Endothelial cell of umbilical vein (primary cell): ENCODE measurements around the gene SORL1. TPM values are rescaled to one million over a fixed set of nuclear protein-coding genes. Genes with fewer than 3 reads are reported as not detected.
A peak's percentile ranks its signal among the peaks of the same experiment; 100 is the strongest.

Source experiments
- BruUV-seq: library from RNA; stranded (reverse); fragments of 400-500 nt; replicated peaks from 2 replicates; lab custom pipeline; 2021; lab: Mats Ljungman, UMichigan
- CTCF ChIA-PET: fragments of 300-600, 350-600 bp; sonication (Branson Sonifier 250); formaldehyde crosslinking; loops from one replicate; lab custom pipeline; 2021; ENCODE audit warnings: antibody characterized with exemption, inconsistent platforms; lab: Charles Lee
- POLR2A ChIA-PET: fragments of 300-600, 350-600 bp; sonication (Branson Sonifier 250); formaldehyde crosslinking; loops from one replicate; lab custom pipeline; 2021; ENCODE audit warnings: antibody characterized with exemption, inconsistent platforms; lab: Charles Lee
- DNase-seq: peaks from one replicate; pipeline ENCODE4 v3.0.0-alpha.2; 2011; ENCODE audit warnings: low read depth, low spot score
- FAIRE-seq: peaks from 2 replicates; lab custom pipeline; 2011; peaks lifted over from hg19 to GRCh38; lab: Jason Lieb, UNC
- H2AFZ ChIP-seq: 2 replicates; pipeline ENCODE4 v1.6.0; 2012; ENCODE audit warnings: low read depth, low read length, control low read depth, inconsistent platforms
- H3K27ac ChIP-seq: 2 replicates; pipeline ENCODE4 v1.5.1; 2011; ENCODE audit warnings: low read depth, mild to moderate bottlenecking, control low read depth, low read length, moderate library complexity; ENCODE audit not compliant: insufficient read depth
- H3K27me3 ChIP-seq, 2 experiments: 2 replicates each; pipeline versions ENCODE4 v1.6.0 to v1.6.1; 2011; ENCODE audit warnings: low read length in 2 of 2, mixed read lengths in 1 of 2; ENCODE audit not compliant: control insufficient read depth in 2 of 2, insufficient read depth in 2 of 2
- H3K36me3 ChIP-seq, 2 experiments: 2 replicates in 1 of 2; 3 replicates in 1 of 2; pipeline ENCODE4 v1.5.1; 2011; ENCODE audit warnings: low read length in 2 of 2, mild to moderate bottlenecking in 1 of 2, moderate library complexity in 1 of 2; ENCODE audit not compliant: control insufficient read depth in 2 of 2, insufficient read depth in 2 of 2; ENCODE audit errors: extremely low read depth in 1 of 2
- H3K4me1 ChIP-seq: 3 replicates; pipeline ENCODE4 v1.5.1; 2011; ENCODE audit warnings: mild to moderate bottlenecking, low read length; ENCODE audit not compliant: control insufficient read depth, insufficient read depth; ENCODE audit errors: extremely low read depth
- H3K4me2 ChIP-seq: 2 replicates; pipeline ENCODE4 v1.6.1; 2011; ENCODE audit warnings: low read length, control low read depth, mixed read lengths; ENCODE audit not compliant: insufficient read depth
- H3K4me3 ChIP-seq, 3 experiments: fragments of 200-600 bp in 1 of 3; sonication (generic), shearing (Covaris generic) in 1 of 3; replicated peaks in 1 of 3; 2 replicates each; pipeline ENCODE4 v1.5.1; 2011 to 2016; ENCODE audit warnings: control low read depth in 3 of 3, low read length in 3 of 3, mild to moderate bottlenecking in 2 of 3, inconsistent platforms in 1 of 3, low read depth in 1 of 3, moderate library complexity in 1 of 3; ENCODE audit not compliant: insufficient read depth in 1 of 3
- H3K79me2 ChIP-seq: 2 replicates; pipeline ENCODE4 v1.6.0; 2012; ENCODE audit warnings: low read length, inconsistent platforms; ENCODE audit not compliant: control insufficient read depth, insufficient read depth
- H3K9ac ChIP-seq: replicated peaks from 2 replicates; pipeline ENCODE3; 2011; ENCODE audit warnings: low read length, control low read depth; ENCODE audit not compliant: insufficient read depth; ENCODE audit errors: extremely low read depth
- H3K9me1 ChIP-seq: replicated peaks from 3 replicates; pipeline ENCODE4 v1.6.0; 2011; ENCODE audit warnings: mild to moderate bottlenecking, low read length; ENCODE audit not compliant: control insufficient read depth, insufficient read depth; ENCODE audit errors: extremely low read depth
- H3K9me3 ChIP-seq: replicated peaks from 2 replicates; pipeline ENCODE4 v1.5.1; 2012; ENCODE audit warnings: low read length, inconsistent platforms; ENCODE audit not compliant: control insufficient read depth, insufficient read depth
- H4K20me1 ChIP-seq: replicated peaks from 2 replicates; pipeline ENCODE3; 2011; ENCODE audit warnings: mild to moderate bottlenecking, low read length; ENCODE audit not compliant: control insufficient read depth, insufficient read depth; ENCODE audit errors: extremely low read depth
- CTCF ChIP-seq, 2 donors: IDR thresholded peaks; 1 replicate in 1 of 2; 2 replicates in 1 of 2; pipeline ENCODE4 v1.5.1; 2011; ENCODE audit warnings: low read length in 2 of 2, mild to moderate bottlenecking in 2 of 2, moderate library complexity in 2 of 2, control low read depth in 1 of 2, inconsistent platforms in 1 of 2, low read depth in 1 of 2; ENCODE audit not compliant: insufficient read depth in 1 of 2; ENCODE audit errors: extremely low read depth in 1 of 2
- EZH2 ChIP-seq: IDR thresholded peaks from 2 replicates; pipeline ENCODE4 v1.6.1; 2012; ENCODE audit warnings: borderline replicate concordance, low read depth, mild to moderate bottlenecking, moderate library complexity, low read length, inconsistent platforms; ENCODE audit not compliant: severe bottlenecking
- FOS ChIP-seq: IDR thresholded peaks from 2 replicates; pipeline ENCODE4 v1.6.1; 2011; ENCODE audit warnings: mild to moderate bottlenecking, low read length, moderate library complexity, borderline replicate concordance; ENCODE audit not compliant: insufficient read depth
- GATA2 ChIP-seq: IDR thresholded peaks from 2 replicates; pipeline ENCODE4 v1.7.0; 2011; ENCODE audit warnings: low read depth, mild to moderate bottlenecking, moderate library complexity, mixed read lengths, low read length; ENCODE audit not compliant: insufficient read length, insufficient read depth
- JUN ChIP-seq: IDR thresholded peaks from 2 replicates; pipeline ENCODE4 v1.6.1; 2011; ENCODE audit warnings: borderline replicate concordance, low read depth; ENCODE audit not compliant: insufficient read length, insufficient read depth
- MAX ChIP-seq: IDR thresholded peaks from 2 replicates; pipeline ENCODE4 v1.6.1; 2011; ENCODE audit not compliant: insufficient read depth, insufficient read length
- MYC ChIP-seq: IDR thresholded peaks from one replicate; pipeline ENCODE4 v1.6.1; 2011; ENCODE audit warnings: mild to moderate bottlenecking, low read depth, low read length
- POLR2A ChIP-seq: IDR thresholded peaks from 2 replicates; pipeline ENCODE4 v1.6.1; 2012; ENCODE audit warnings: low read depth, mild to moderate bottlenecking, control low read depth, low read length
- POLR2AphosphoS5 ChIP-seq: IDR thresholded peaks from 2 replicates; pipeline ENCODE4 v1.6.1; 2012; ENCODE audit warnings: low read depth, mild to moderate bottlenecking, control low read depth, low read length, moderate library complexity; ENCODE audit not compliant: insufficient read depth
- dilution Hi-C: fragments of 300-500 bp; cut with MboI; formaldehyde crosslinking; loops from one replicate; pipeline ENCODE4 v1.15.0; 2019; ENCODE audit warnings: low sequenced_read_pairs; ENCODE audit not compliant: extremely low pct_ligation_motif_present
- intact Hi-C: fragments of 100-400 bp; cut with micrococcal nuclease; formaldehyde crosslinking; loops from one replicate; pipeline ENCODE4 v1.10.0; 2022
- polyA plus RNA-seq, 4 experiments: library from polyadenylated mRNA; depleted of rRNA in 3 of 4; stranded (reverse) in 3 of 4; unstranded in 1 of 4; fragments of >200 nt; gene quantifications; 2 replicates each; pipeline versions ENCODE4 v1.2.1 to v1.2.3, GENCODE V29; 2011 to 2012; ENCODE audit warnings: missing spikeins in 1 of 4
- total RNA-seq: library from RNA; stranded (reverse); gene quantifications from 2 replicates; pipeline ENCODE4 v1.2.3, GENCODE V29; 2021

Gene SORL1
- total and polyA plus RNA-seq, 2 donors (not counting 3 experiments of a cell fraction or from before 2014, with no cell fraction given), result 0.17 to 0.31 TPM

GRCh38 chr11:121446752-121447156, 5.4 kb upstream of the SORL1 start:
- no TSS peak for BruUV-seq
- H3K36me3 ChIP-seq, result no peaks in the 10 kb centered on the region
- dilution Hi-C loops (no loop called here), intact Hi-C loops (loop anchor here (1.0 kb wide), 1 partner anchor 145 kb away; no protein-coding TSS in a partner anchor)
- no peak overlapping the region for H3K4me2 ChIP-seq
- FAIRE-seq, result no peak
- no peaks in the 10 kb centered on the region for H3K79me2 ChIP-seq
- no peaks in the 10 kb centered on the region for H3K9me1 ChIP-seq
- no peak overlapping the region for H2AFZ ChIP-seq
- no peaks in the 10 kb centered on the region for H3K9me3 ChIP-seq
- CTCF ChIA-PET, result interaction anchor here (0.6 to 4.9 kb wide), 17 partner anchors 11 to 1059 kb away, joined by 3 to 75 read pairs (median 4); no protein-coding TSS in a partner anchor
- no peak overlapping the region for H3K9ac ChIP-seq
- peaks cover 16 to 18% of the 10 kb centered on the region in 2 experiments for H3K27me3 ChIP-seq
- H3K27ac ChIP-seq, result no peak overlapping the region
- no peaks in the 10 kb centered on the region for H3K4me1 ChIP-seq
- POLR2A ChIA-PET, result no interaction called here
- TF ChIP-seq CTCF (IDR thresholded peaks at IDR 0.05; ENCODE audit: extremely low read depth in 1 of 2, insufficient read depth in 1 of 2, low read depth in 1 of 2, low read length in 2 of 2) (no peak), POLR2A (no peak), GATA2 (no peak), JUN (no peak), MAX (no peak), EZH2 (no peak), FOS (no peak), MYC (no peak), POLR2AphosphoS5 (no peak)
- no peak overlapping the region for H3K4me3 ChIP-seq
- no peaks in the 10 kb centered on the region for H4K20me1 ChIP-seq
- DNase-seq, result peak; percentile 10
